ENCODE data around the gene RFXANK.

DNA sequence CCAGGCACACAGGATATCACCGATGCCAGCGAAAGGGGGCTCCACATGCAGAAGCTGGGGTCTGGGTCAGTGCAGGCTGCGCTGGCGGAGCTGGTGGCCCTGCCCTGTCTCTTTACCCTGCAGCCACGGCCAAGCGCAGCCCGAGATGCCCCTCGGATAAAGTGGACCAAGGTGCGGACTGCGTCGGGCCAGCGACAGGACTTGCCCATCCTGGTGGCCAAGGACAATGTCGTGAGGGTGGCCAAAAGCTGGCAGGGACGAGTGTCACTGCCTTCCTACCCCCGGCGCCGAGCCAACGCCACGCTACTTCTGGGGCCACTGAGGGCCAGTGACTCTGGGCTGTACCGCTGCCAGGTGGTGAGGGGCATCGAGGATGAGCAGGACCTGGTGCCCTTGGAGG is 26.9 kb downstream of the RFXANK start:
- TF ChIP-seq KDM1A (IDR thresholded peaks at IDR 0.05; ENCODE audit: low read depth) = no peak
- TF ChIP-seq RFX5 (IDR thresholded peaks at IDR 0.05) = no peak
- no peak for TF ChIP-seq CEBPB (IDR thresholded peaks at IDR 0.05)
- TF ChIP-seq SMC3 (IDR thresholded peaks at IDR 0.05) = no peak
- TF ChIP-seq RCOR1 (IDR thresholded peaks at IDR 0.05; ENCODE audit: low read depth, low read length) = no peak
- no peak for TF ChIP-seq HDAC2 (IDR thresholded peaks at IDR 0.05)
- TF ChIP-seq, protein P1, sequence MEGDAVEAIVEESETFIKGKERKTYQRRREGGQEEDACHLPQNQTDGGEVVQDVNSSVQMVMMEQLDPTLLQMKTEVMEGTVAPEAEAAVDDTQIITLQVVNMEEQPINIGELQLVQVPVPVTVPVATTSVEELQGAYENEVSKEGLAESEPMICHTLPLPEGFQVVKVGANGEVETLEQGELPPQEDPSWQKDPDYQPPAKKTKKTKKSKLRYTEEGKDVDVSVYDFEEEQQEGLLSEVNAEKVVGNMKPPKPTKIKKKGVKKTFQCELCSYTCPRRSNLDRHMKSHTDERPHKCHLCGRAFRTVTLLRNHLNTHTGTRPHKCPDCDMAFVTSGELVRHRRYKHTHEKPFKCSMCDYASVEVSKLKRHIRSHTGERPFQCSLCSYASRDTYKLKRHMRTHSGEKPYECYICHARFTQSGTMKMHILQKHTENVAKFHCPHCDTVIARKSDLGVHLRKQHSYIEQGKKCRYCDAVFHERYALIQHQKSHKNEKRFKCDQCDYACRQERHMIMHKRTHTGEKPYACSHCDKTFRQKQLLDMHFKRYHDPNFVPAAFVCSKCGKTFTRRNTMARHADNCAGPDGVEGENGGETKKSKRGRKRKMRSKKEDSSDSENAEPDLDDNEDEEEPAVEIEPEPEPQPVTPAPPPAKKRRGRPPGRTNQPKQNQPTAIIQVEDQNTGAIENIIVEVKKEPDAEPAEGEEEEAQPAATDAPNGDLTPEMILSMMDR (IDR thresholded peaks at IDR 0.05) = no peak
- no peak for TF ChIP-seq RAD21 (conservative IDR thresholded peaks at IDR 0.05 in 1 of 2, IDR thresholded peaks at IDR 0.05 in 1 of 2)
- TF ChIP-seq POLR2A (IDR thresholded peaks at IDR 0.05; ENCODE audit: low read length) = no peak
